ENCODE data around the gene EFCAB10. TPM values are rescaled to one million over a fixed set of nuclear protein-coding genes. Genes with fewer than 3 reads are reported as not detected.

Gene EFCAB10
- total RNA-seq, 1 donor from 2014 or later, result 1.6 TPM

DNA sequence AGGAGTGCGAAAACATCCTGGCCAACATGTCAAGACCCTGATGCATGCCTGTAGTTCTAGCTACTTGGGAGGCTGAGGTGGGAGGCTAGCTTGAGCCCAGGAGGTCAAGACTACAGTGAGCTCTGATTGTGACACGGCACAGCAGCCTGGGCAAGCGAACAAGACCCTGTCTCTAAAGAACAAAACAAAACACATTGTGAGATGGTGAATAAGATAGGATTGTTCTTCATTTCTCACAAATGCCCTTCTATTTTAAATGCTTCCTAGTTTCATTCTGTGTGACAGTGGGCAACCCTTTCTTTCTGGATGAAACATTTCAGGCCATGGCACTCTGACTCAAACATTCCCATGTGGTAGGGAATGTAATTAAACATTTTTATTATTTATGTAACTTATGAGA lies 13.5 kb downstream of the EFCAB10 start:
- ATAC-seq (no peak), DNase-seq (no peak)
- peaks cover 54% of the 10 kb centered on the region for H3K36me3 ChIP-seq
- intact Hi-C loops (cut with DNase I), result no loop called here
- TF ChIP-seq, protein P1, sequence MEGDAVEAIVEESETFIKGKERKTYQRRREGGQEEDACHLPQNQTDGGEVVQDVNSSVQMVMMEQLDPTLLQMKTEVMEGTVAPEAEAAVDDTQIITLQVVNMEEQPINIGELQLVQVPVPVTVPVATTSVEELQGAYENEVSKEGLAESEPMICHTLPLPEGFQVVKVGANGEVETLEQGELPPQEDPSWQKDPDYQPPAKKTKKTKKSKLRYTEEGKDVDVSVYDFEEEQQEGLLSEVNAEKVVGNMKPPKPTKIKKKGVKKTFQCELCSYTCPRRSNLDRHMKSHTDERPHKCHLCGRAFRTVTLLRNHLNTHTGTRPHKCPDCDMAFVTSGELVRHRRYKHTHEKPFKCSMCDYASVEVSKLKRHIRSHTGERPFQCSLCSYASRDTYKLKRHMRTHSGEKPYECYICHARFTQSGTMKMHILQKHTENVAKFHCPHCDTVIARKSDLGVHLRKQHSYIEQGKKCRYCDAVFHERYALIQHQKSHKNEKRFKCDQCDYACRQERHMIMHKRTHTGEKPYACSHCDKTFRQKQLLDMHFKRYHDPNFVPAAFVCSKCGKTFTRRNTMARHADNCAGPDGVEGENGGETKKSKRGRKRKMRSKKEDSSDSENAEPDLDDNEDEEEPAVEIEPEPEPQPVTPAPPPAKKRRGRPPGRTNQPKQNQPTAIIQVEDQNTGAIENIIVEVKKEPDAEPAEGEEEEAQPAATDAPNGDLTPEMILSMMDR (IDR thresholded peaks at IDR 0.05), result no peak
- no peaks in the 10 kb centered on the region for H3K4me1 ChIP-seq
- H3K27me3 ChIP-seq, result no peaks in the 10 kb centered on the region
- no peak overlapping the region for H3K4me3 ChIP-seq
- no peaks in the 10 kb centered on the region for H3K9me3 ChIP-seq
- no peak overlapping the region for H3K27ac ChIP-seq

DNA sequence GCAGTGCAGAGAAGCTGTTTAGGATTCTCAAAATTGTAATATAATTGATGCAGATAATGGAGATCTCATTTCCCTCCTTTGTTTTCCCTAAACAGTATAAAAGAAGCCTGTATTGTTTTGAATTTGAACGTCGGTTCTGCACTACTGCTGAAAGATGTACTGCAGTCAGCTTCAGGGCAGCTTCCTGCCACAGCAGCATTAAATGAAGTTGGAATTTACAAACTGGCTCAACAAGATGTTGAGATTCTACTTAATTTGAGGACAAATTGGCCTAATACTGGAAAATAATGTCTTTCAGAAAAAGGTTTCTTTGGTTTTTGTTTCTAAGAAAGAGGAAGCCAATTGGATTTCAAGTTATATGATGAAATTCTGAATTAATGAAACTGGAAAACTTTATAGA lies 14.3 kb downstream of the EFCAB10 start:
- no peak for DNase-seq

DNA sequence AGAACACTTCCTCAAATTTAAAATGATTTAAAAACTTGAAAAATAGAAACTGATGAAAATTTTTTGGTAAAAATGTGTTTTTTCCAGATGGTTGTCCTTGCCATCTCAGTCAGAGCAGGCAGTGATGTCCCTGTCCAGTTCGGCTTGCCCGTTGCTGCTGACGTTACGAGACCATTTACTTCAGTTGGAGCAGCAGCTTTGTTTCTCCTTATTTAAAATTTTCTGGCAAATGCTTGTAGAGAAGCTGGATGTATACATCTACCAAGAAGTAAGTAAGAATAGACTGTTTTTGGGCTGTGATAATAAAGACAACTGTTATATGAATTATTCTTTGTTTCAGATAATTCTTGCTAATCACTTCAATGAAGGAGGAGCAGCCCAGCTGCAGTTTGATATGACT lies 16.1 kb downstream of the EFCAB10 start:
- ATAC-seq (no peak), DNase-seq (no peak)
- Histone ChIP-seq H3K27ac (no peak overlapping the region), H3K27me3 (no peaks in the 10 kb centered on the region), H3K4me3 (no peak overlapping the region), H3K9me3 (no peaks in the 10 kb centered on the region), H3K4me1 (no peaks in the 10 kb centered on the region), H3K36me3 (peaks cover 77% of the 10 kb centered on the region)
- intact Hi-C loops (cut with DNase I), result no loop called here
- TF ChIP-seq, protein P1 (IDR thresholded peaks at IDR 0.05), result no peak

More for the DNA sequence above, 14.3 kb downstream of the EFCAB10 start:
- Histone ChIP-seq H3K36me3 (peaks cover 58% of the 10 kb centered on the region), H3K9me3 (no peaks in the 10 kb centered on the region), H3K27me3 (no peaks in the 10 kb centered on the region), H3K4me1 (no peaks in the 10 kb centered on the region), H3K27ac (no peak overlapping the region), H3K4me3 (no peak overlapping the region)
- TF ChIP-seq, protein P1 (IDR thresholded peaks at IDR 0.05), result no peak
- intact Hi-C loops (cut with DNase I), result no loop called here
- ATAC-seq, result no peak

DNA sequence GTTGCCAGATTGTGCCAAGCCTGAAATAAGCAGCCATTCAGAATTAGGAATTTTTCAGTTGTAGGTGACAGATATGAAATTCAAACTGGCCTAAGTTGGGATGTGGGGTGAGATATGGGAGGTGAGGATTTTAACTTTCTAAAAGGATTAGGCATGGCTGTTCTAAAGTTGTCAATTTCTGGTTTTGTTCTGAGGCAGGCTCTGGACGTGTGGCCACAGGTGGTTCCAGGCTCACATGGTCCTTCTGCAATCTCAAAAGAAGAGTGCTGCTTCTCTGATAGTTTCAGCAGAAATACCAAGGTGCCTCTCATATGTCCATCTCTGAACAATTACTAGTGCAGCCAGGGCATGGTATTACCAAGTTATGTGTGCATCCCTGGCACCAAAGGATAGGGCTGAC lies 21.4 kb downstream of the EFCAB10 start:
- ATAC-seq, result no peak
- H3K4me1 ChIP-seq, result no peaks in the 10 kb centered on the region
- TF ChIP-seq, protein P1 (IDR thresholded peaks at IDR 0.05), result no peak
- no peak overlapping the region for H3K27ac ChIP-seq
- H3K4me3 ChIP-seq, result no peak overlapping the region
- no peaks in the 10 kb centered on the region for H3K9me3 ChIP-seq
- intact Hi-C loops (cut with DNase I), result no loop called here
- peaks cover 88% of the 10 kb centered on the region for H3K36me3 ChIP-seq
- no peaks in the 10 kb centered on the region for H3K27me3 ChIP-seq
- no peak for DNase-seq

DNA sequence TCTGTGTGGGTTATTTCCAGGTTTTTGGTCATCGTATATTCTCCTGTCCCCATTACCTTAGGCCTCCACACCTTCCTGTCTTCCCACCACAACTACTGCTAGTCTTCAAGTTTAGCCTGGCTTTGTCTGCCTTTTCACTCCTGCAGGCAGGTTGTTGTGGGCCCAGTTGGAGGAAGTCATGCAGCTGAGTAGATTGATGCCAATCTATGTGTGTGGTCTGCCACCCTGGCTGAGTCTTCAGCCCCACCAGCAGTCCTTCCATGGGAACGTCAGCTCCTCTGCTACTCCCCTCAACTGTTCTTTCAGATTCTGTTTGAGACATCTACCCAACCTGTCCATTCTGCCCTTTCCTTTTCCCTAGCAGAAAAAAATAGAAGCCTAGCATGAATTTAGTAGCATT lies 43.0 kb downstream of the EFCAB10 start:
- no peak for ATAC-seq
- peaks cover 76% of the 10 kb centered on the region for H3K36me3 ChIP-seq

More for the DNA sequence above, 43.0 kb downstream of the EFCAB10 start:
- intact Hi-C loops (cut with DNase I), result no loop called here
- peak; percentile 19 for DNase-seq
- TF ChIP-seq, protein P1 (IDR thresholded peaks at IDR 0.05), result no peak
- Histone ChIP-seq H3K27ac (no peak overlapping the region), H3K4me1 (peaks cover 4% of the 10 kb centered on the region), H3K27me3 (no peaks in the 10 kb centered on the region), H3K9me3 (no peaks in the 10 kb centered on the region), H3K4me3 (no peak overlapping the region)
